MV-4-11 (cell line): ENCODE data around the gene ARG1.

Experiments
- DNase-seq: peaks from one replicate; lab custom pipeline; 2025; lab: John Stamatoyannopoulos, UW

Gene ARG1

GRCh38 chr6:131586543-131586942, 13.5 kb downstream of the ARG1 start:
- DNase-seq = no peak

GRCh38 chr6:131587909-131588308, 14.9 kb downstream of the ARG1 start:
- DNase-seq = no peak

- no peak for DNase-seq
Observed at GRCh38 chr6:131588643-131589042, 15.6 kb downstream of the ARG1 start.

GRCh38 chr6:131592935-131593334, 19.9 kb downstream of the ARG1 start:
- no peak for DNase-seq

GRCh38 chr6:131594074-131594473, 21.0 kb downstream of the ARG1 start:
- no peak for DNase-seq

- DNase-seq = peak; percentile 13
Observed at GRCh38 chr6:131597446-131597845, 24.4 kb downstream of the ARG1 start.

- no peak for DNase-seq
Observed at GRCh38 chr6:131600716-131601115, 27.7 kb downstream of the ARG1 start.

- no peak for DNase-seq
Observed at GRCh38 chr6:131602781-131603312, 29.8 kb downstream of the ARG1 start.

- no peak for DNase-seq
Observed at GRCh38 chr6:131613296-131613925, 40.4 kb downstream of the ARG1 start.

GRCh38 chr6:131615275-131615674, 42.2 kb downstream of the ARG1 start:
- DNase-seq = no peak

- peak; percentile 91 for DNase-seq
Observed at GRCh38 chr6:131627724-131628682, 55.0 kb downstream of the ARG1 start, which contains the start of gene MED23. Gene MED23 (minus strand): TSS chr6:131628242. CDS start chr6:131628049, 193 bp downstream.

GRCh38 chr6:131628726-131629125, 55.7 kb downstream of the ARG1 start:
- DNase-seq = no peak

- DNase-seq = no peak
Observed at GRCh38 chr6:131629651-131630050, 56.6 kb downstream of the ARG1 start.

GRCh38 chr6:131631625-131632289, 58.7 kb downstream of the ARG1 start:
- no peak for DNase-seq
